ENCODE results near the gene ZC3H14.

GRCh38 chr14:88552876-88553275 is 10.0 kb upstream of the ZC3H14 start:
- TF ChIP-seq, protein P1, sequence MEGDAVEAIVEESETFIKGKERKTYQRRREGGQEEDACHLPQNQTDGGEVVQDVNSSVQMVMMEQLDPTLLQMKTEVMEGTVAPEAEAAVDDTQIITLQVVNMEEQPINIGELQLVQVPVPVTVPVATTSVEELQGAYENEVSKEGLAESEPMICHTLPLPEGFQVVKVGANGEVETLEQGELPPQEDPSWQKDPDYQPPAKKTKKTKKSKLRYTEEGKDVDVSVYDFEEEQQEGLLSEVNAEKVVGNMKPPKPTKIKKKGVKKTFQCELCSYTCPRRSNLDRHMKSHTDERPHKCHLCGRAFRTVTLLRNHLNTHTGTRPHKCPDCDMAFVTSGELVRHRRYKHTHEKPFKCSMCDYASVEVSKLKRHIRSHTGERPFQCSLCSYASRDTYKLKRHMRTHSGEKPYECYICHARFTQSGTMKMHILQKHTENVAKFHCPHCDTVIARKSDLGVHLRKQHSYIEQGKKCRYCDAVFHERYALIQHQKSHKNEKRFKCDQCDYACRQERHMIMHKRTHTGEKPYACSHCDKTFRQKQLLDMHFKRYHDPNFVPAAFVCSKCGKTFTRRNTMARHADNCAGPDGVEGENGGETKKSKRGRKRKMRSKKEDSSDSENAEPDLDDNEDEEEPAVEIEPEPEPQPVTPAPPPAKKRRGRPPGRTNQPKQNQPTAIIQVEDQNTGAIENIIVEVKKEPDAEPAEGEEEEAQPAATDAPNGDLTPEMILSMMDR (IDR thresholded peaks at IDR 0.05), result no peak
- TF ChIP-seq POLR2AphosphoS5 (IDR thresholded peaks at IDR 0.05), result no peak
- TF ChIP-seq EP300 (IDR thresholded peaks at IDR 0.05), result no peak
- no peak for TF ChIP-seq POLR2A (IDR thresholded peaks at IDR 0.05)

Data from sigmoid colon (tissue), 4 donors.